Measurements from ENCODE around the gene CTNND2. TPM values are rescaled to one million over a fixed set of nuclear protein-coding genes. Genes with fewer than 3 reads are reported as not detected.

Gene CTNND2
- total RNA-seq, 1 experiment from 2014 or later = not detected

GRCh38 chr5:11372191-11372590, 532.1 kb downstream of the CTNND2 start:
- intact Hi-C loops (cut with micrococcal nuclease; ENCODE audit: unreplicated experiment) = no loop called here

GRCh38 chr5:11371021-11371420, 533.2 kb downstream of the CTNND2 start:
- no peak overlapping the region for H3K27ac ChIP-seq (ENCODE audit: low read depth, low read length, poor library complexity, severe bottlenecking)
- CTCF ChIA-PET = no interaction called here
- no TSS peak for BruUV-seq (replicated peaks)
- POLR2A ChIA-PET (ENCODE audit: low non-redundant PET) = no interaction called here
- no peaks in the 10 kb centered on the region for H3K9me3 ChIP-seq (ENCODE audit: low read depth, low read length, poor library complexity, severe bottlenecking)
- H3K4me3 ChIP-seq (ENCODE audit: low read depth, low read length, poor library complexity, severe bottlenecking) = no peak overlapping the region
- no peaks in the 10 kb centered on the region for H3K27me3 ChIP-seq (replicated peaks; ENCODE audit: insufficient read depth, low read depth, low read length, poor library complexity)
- no peak for DNase-seq (ENCODE audit: low spot score)
- no peaks in the 10 kb centered on the region for H3K36me3 ChIP-seq (ENCODE audit: insufficient read depth, low read length, poor library complexity, severe bottlenecking)
- intact Hi-C loops (cut with micrococcal nuclease; ENCODE audit: unreplicated experiment) = no loop called here
- H3K4me1 ChIP-seq (ENCODE audit: insufficient read depth, low read length, poor library complexity, severe bottlenecking) = no peaks in the 10 kb centered on the region
- TF ChIP-seq EZH2 (IDR thresholded peaks at IDR 0.05; ENCODE audit: borderline replicate concordance, low read depth, low read length, poor library complexity, severe bottlenecking) (no peak), CTCF (conservative IDR thresholded peaks at IDR 0.05; ENCODE audit: low read depth, low read length) (no peak)

More at GRCh38 chr5:11372191-11372590, 532.1 kb downstream of the CTNND2 start:
- Histone ChIP-seq H3K36me3 (ENCODE audit: insufficient read depth, low read length, poor library complexity, severe bottlenecking) (no peaks in the 10 kb centered on the region), H3K9me3 (ENCODE audit: low read depth, low read length, poor library complexity, severe bottlenecking) (no peaks in the 10 kb centered on the region), H3K4me1 (ENCODE audit: insufficient read depth, low read length, poor library complexity, severe bottlenecking) (no peaks in the 10 kb centered on the region), H3K4me3 (ENCODE audit: low read depth, low read length, poor library complexity, severe bottlenecking) (no peak overlapping the region), H3K27me3 (replicated peaks; ENCODE audit: insufficient read depth, low read depth, low read length, poor library complexity) (no peaks in the 10 kb centered on the region), H3K27ac (ENCODE audit: low read depth, low read length, poor library complexity, severe bottlenecking) (no peak overlapping the region)
- ChIA-PET CTCF (no interaction called here), POLR2A (ENCODE audit: low non-redundant PET) (no interaction called here)
- no peak for DNase-seq (ENCODE audit: low spot score)
- no TSS peak for BruUV-seq (replicated peaks)
- TF ChIP-seq EZH2 (IDR thresholded peaks at IDR 0.05; ENCODE audit: borderline replicate concordance, low read depth, low read length, poor library complexity, severe bottlenecking) (no peak), CTCF (conservative IDR thresholded peaks at IDR 0.05; ENCODE audit: low read depth, low read length) (no peak)

- Histone ChIP-seq H3K9me3 (ENCODE audit: low read depth, low read length, poor library complexity, severe bottlenecking) (peaks cover 3% of the 10 kb centered on the region), H3K4me3 (ENCODE audit: low read depth, low read length, poor library complexity, severe bottlenecking) (no peak overlapping the region), H3K4me1 (ENCODE audit: insufficient read depth, low read length, poor library complexity, severe bottlenecking) (no peaks in the 10 kb centered on the region), H3K27me3 (replicated peaks; ENCODE audit: insufficient read depth, low read depth, low read length, poor library complexity) (no peaks in the 10 kb centered on the region), H3K36me3 (ENCODE audit: insufficient read depth, low read length, poor library complexity, severe bottlenecking) (no peaks in the 10 kb centered on the region), H3K27ac (ENCODE audit: low read depth, low read length, poor library complexity, severe bottlenecking) (no peak overlapping the region)
- POLR2A ChIA-PET (ENCODE audit: low non-redundant PET) = no interaction called here
- BruUV-seq (replicated peaks) = no TSS peak
- CTCF ChIA-PET = no interaction called here
- TF ChIP-seq EZH2 (IDR thresholded peaks at IDR 0.05; ENCODE audit: borderline replicate concordance, low read depth, low read length, poor library complexity, severe bottlenecking) = no peak
- no peak for TF ChIP-seq CTCF (conservative IDR thresholded peaks at IDR 0.05; ENCODE audit: low read depth, low read length)
- DNase-seq (ENCODE audit: low spot score) = no peak
- intact Hi-C loops (cut with micrococcal nuclease; ENCODE audit: unreplicated experiment) = no loop called here
Observed at GRCh38 chr5:11364531-11364930, 539.7 kb downstream of the CTNND2 start.

Data from A673 (cell line).